NCI-H2171 (cell line): ENCODE measurements around the gene LEMD3.
"Not testable (repeated sequence)": the region's sequence is repeated elsewhere in the genome, so short reads cannot be mapped to it uniquely, and the experiment has no call there.

Experiments used
- DNase-seq: peaks from one replicate; lab custom pipeline; 2025; lab: John Stamatoyannopoulos, UW

The LEMD3 gene

GRCh38 chr12:65279369-65280112, 110.2 kb downstream of the LEMD3 start:
- no peak for DNase-seq

- DNase-seq: no peak
These were observed 110.9 kb downstream of the LEMD3 start for GRCh38 chr12:65280306-65280705.

- DNase-seq: no peak
These were observed 113.5 kb downstream of the LEMD3 start for GRCh38 chr12:65282840-65283239.

GRCh38 chr12:65285532-65285931, 116.1 kb downstream of the LEMD3 start:
- DNase-seq: not testable (repeated sequence)

- no peak for DNase-seq
These were observed 118.0 kb downstream of the LEMD3 start for GRCh38 chr12:65287426-65287825.

- no peak for DNase-seq
These were observed 122.9 kb downstream of the LEMD3 start for GRCh38 chr12:65292241-65292640.

GRCh38 chr12:65293735-65294134, 124.4 kb downstream of the LEMD3 start:
- DNase-seq: no peak

GRCh38 chr12:65294641-65295262, 125.4 kb downstream of the LEMD3 start:
- no peak for DNase-seq

- DNase-seq: no peak
These were observed 127.3 kb downstream of the LEMD3 start for GRCh38 chr12:65296508-65297265.
